Loucy (cell line): Measurements from ENCODE around the gene TMEM225B.

Experiments used
- H2AFZ ChIP-seq: fragments of 200-600 bp; sonication (generic); 2 replicates; pipeline ENCODE4 v1.6.0; 2016; ENCODE audit warnings: antibody characterized with exemption, mild to moderate bottlenecking, low read length, moderate library complexity
- H3F3A ChIP-seq: fragments of 200-600 bp; 2 replicates; pipeline ENCODE4 v1.6.0; 2016; ENCODE audit warnings: antibody characterized with exemption, low read depth, mild to moderate bottlenecking
- H3K27me3 ChIP-seq: fragments of 200-600 bp; sonication (generic); 2 replicates; pipeline ENCODE4 v1.6.1; 2014; ENCODE audit warnings: low read length, mild to moderate bottlenecking; ENCODE audit not compliant: insufficient read depth, poor library complexity, severe bottlenecking
- H3K36me3 ChIP-seq: fragments of 200-600 bp; sonication (generic); 2 replicates; pipeline ENCODE4 v1.6.1; 2016; ENCODE audit warnings: low read length; ENCODE audit not compliant: insufficient read depth
- H3K4me1 ChIP-seq: fragments of 200-600 bp; sonication (generic); 2 replicates; pipeline ENCODE4 v1.5.1; 2014; ENCODE audit warnings: low read length, mild to moderate bottlenecking; ENCODE audit not compliant: insufficient read depth, poor library complexity, severe bottlenecking
- H3K4me2 ChIP-seq: fragments of 200-600 bp; sonication (generic); 2 replicates; pipeline ENCODE4 v1.6.0; 2014; ENCODE audit warnings: antibody characterized with exemption, low read length, low read depth, mild to moderate bottlenecking; ENCODE audit not compliant: poor library complexity, severe bottlenecking
- H3K4me3 ChIP-seq: fragments of 200-600 bp; sonication (generic); 2 replicates; pipeline ENCODE4 v1.5.1; 2014; ENCODE audit warnings: low read length, mild to moderate bottlenecking, mixed read lengths; ENCODE audit not compliant: poor library complexity, severe bottlenecking
- H3K79me2 ChIP-seq: fragments of 200-600 bp; sonication (generic); 2 replicates; pipeline ENCODE4 v1.6.1; 2014; ENCODE audit warnings: low read length; ENCODE audit not compliant: insufficient read depth
- H3K9ac ChIP-seq: fragments of 200-600 bp; sonication (generic); 2 replicates; pipeline ENCODE4 v1.6.0; 2014; ENCODE audit warnings: mild to moderate bottlenecking, low read depth, low read length, moderate library complexity; ENCODE audit not compliant: poor library complexity, severe bottlenecking
- H3K9me2 ChIP-seq: fragments of 200-600 bp; sonication (generic); replicated peaks from 2 replicates; pipeline ENCODE4 v1.6.1; 2016; ENCODE audit warnings: low read depth, low read length, mixed read lengths
- H3K9me3 ChIP-seq: fragments of 200-600 bp; sonication (generic); 2 replicates; pipeline ENCODE4 v1.6.1; 2014; ENCODE audit warnings: mild to moderate bottlenecking, antibody characterized with exemption, low read length, low read depth; ENCODE audit not compliant: insufficient read depth
- H4K20me1 ChIP-seq: fragments of 200-600 bp; sonication (generic); 2 replicates; pipeline ENCODE4 v1.6.0; 2014; ENCODE audit warnings: antibody characterized with exemption, low read length, mild to moderate bottlenecking; ENCODE audit not compliant: insufficient read depth, poor library complexity, severe bottlenecking
- CTCF ChIP-seq: fragments of 200-600 bp; sonication (generic); conservative IDR thresholded peaks from 2 replicates; pipeline ENCODE4 v1.5.1; 2014; ENCODE audit warnings: mild to moderate bottlenecking, antibody characterized with exemption, low read length
- EZH2phosphoT487 ChIP-seq: fragments of 200-600 bp; IDR thresholded peaks from 2 replicates; pipeline ENCODE4 v1.6.1; 2018; ENCODE audit warnings: antibody characterized with exemption, mild to moderate bottlenecking, moderate library complexity, borderline replicate concordance

The TMEM225B gene

GRCh38 chr7:99559175-99559915 lies 38.7 kb upstream of the TMEM225B start:
- Histone ChIP-seq H3K27me3 (peaks cover 6% of the 10 kb centered on the region), H3K9ac (peak overlapping the region; percentile 98), H3K9me3 (no peaks in the 10 kb centered on the region), H4K20me1 (peaks cover 44% of the 10 kb centered on the region), H3K4me3 (peak overlapping the region; percentile 95), H3K79me2 (peaks cover 68% of the 10 kb centered on the region), H3K9me2 (no peaks in the 10 kb centered on the region), H3K36me3 (peaks cover 36% of the 10 kb centered on the region; the same call in 1 of the 2 replicates), H3K4me1 (peaks cover 46% of the 10 kb centered on the region), H3F3A (no peaks in the 10 kb centered on the region), H3K4me2 (peak overlapping the region; percentile 87), H2AFZ (peak overlapping the region; percentile 93; the same call in 1 of the 2 replicates)
- TF ChIP-seq EZH2phosphoT487 (no peak), CTCF (no peak)

GRCh38 chr7:99560834-99561736 lies 37.0 kb upstream of the TMEM225B start:
- H3F3A ChIP-seq: no peaks in the 10 kb centered on the region
- H3K9ac ChIP-seq: peak overlapping the region; percentile 98
- H3K36me3 ChIP-seq: peaks cover 46% of the 10 kb centered on the region; the same call in 1 of the 2 replicates
- H3K79me2 ChIP-seq: peaks cover 74% of the 10 kb centered on the region
- H3K4me2 ChIP-seq: peak overlapping the region; percentile 87
- H3K9me3 ChIP-seq: no peaks in the 10 kb centered on the region
- peak overlapping the region; percentile 95 for H3K4me3 ChIP-seq
- no peak overlapping the region for H2AFZ ChIP-seq
- peaks cover 46% of the 10 kb centered on the region for H3K4me1 ChIP-seq
- H3K27me3 ChIP-seq: peaks cover 6% of the 10 kb centered on the region
- peaks cover 44% of the 10 kb centered on the region for H4K20me1 ChIP-seq
- no peak for TF ChIP-seq EZH2phosphoT487
- TF ChIP-seq CTCF: no peak
- H3K9me2 ChIP-seq: no peaks in the 10 kb centered on the region

GRCh38 chr7:99561737-99562051 lies 36.4 kb upstream of the TMEM225B start:
- peaks cover 6% of the 10 kb centered on the region for H3K27me3 ChIP-seq
- H3K4me3 ChIP-seq: no peak overlapping the region
- TF ChIP-seq EZH2phosphoT487 (no peak), CTCF (no peak)
- H2AFZ ChIP-seq: no peak overlapping the region
- no peaks in the 10 kb centered on the region for H3F3A ChIP-seq
- H3K36me3 ChIP-seq: peaks cover 46% of the 10 kb centered on the region; the same call in 1 of the 2 replicates
- peak overlapping the region; percentile 98 for H3K9ac ChIP-seq
- no peaks in the 10 kb centered on the region for H3K9me3 ChIP-seq
- peak overlapping the region; percentile 87 for H3K4me2 ChIP-seq
- H3K9me2 ChIP-seq: no peaks in the 10 kb centered on the region
- peaks cover 72% of the 10 kb centered on the region for H3K79me2 ChIP-seq
- peaks cover 39% of the 10 kb centered on the region for H3K4me1 ChIP-seq
- H4K20me1 ChIP-seq: peaks cover 44% of the 10 kb centered on the region
